Stimulated activated naive B cell treated with anti-CD40 and anti-IgM and Interleukin-4, amounts not matched to agents 10 μg/mL and 1 μg/mL and 100 μg/mL, for 72 hours (primary cell): ENCODE measurements around the gene NCOA1.
"Not testable (repeated sequence)": the region's sequence is repeated elsewhere in the genome, so short reads cannot be mapped to it uniquely, and the experiment has no call there.

Source experiments
- ATAC-seq, 2 donors: fragments of 150-1000 bp; cut with Tn5 transposase; replicated peaks; 2 replicates each; pipeline ENCODE4 v1.10.0; 2021; ENCODE audit warnings: moderate library complexity in 1 of 2
- DNase-seq: peaks from one replicate; pipeline ENCODE4 v3.0.0; 2021
- H3K27ac Mint-ChIP-seq: one replicate; pipeline ENCODE4 v1.8.0; 2022; ENCODE audit warnings: mild to moderate bottlenecking, mixed read lengths
- H3K27me3 Mint-ChIP-seq, 2 donors: one replicate each; pipeline ENCODE4 v1.8.0; 2022; ENCODE audit warnings: mixed read lengths in 2 of 2
- H3K36me3 Mint-ChIP-seq, 2 donors: one replicate each; pipeline ENCODE4 v1.8.0; 2022; ENCODE audit warnings: mixed read lengths in 2 of 2, mild to moderate bottlenecking in 1 of 2
- H3K4me1 Mint-ChIP-seq, 2 donors: one replicate each; pipeline ENCODE4 v1.8.0; 2022; ENCODE audit warnings: mixed read lengths in 2 of 2, mild to moderate bottlenecking in 1 of 2
- H3K4me3 Mint-ChIP-seq, 2 donors: one replicate each; pipeline ENCODE4 v1.8.0; 2022; ENCODE audit warnings: mild to moderate bottlenecking in 2 of 2, mixed read lengths in 2 of 2, moderate library complexity in 1 of 2
- H3K9me3 Mint-ChIP-seq, 2 donors: one replicate each; pipeline ENCODE4 v1.8.0; 2022; ENCODE audit warnings: mixed read lengths in 2 of 2, mild to moderate bottlenecking in 1 of 2

Gene NCOA1

GRCh38 chr2:24546669-24547068 lies 55.6 kb downstream of the NCOA1 start:
- ATAC-seq (no peak), DNase-seq (no peak)
- H3K27me3 Mint-ChIP-seq, result no peaks in the 10 kb centered on the region
- H3K4me1 Mint-ChIP-seq, result peaks cover 13 to 19% of the 10 kb centered on the region in 2 donors
- H3K4me3 Mint-ChIP-seq, result no peak overlapping the region
- H3K27ac Mint-ChIP-seq, result no peak overlapping the region
- H3K9me3 Mint-ChIP-seq, result peaks cover 23 to 36% of the 10 kb centered on the region in 2 donors
- peaks cover 31 to 53% of the 10 kb centered on the region in 2 donors for H3K36me3 Mint-ChIP-seq

- peaks cover 29 to 48% of the 10 kb centered on the region in 2 donors for H3K36me3 Mint-ChIP-seq
- peaks cover 13 to 19% of the 10 kb centered on the region in 2 donors for H3K4me1 Mint-ChIP-seq
- no peak overlapping the region for H3K27ac Mint-ChIP-seq
- ATAC-seq (no peak), DNase-seq (no peak)
- H3K27me3 Mint-ChIP-seq, result no peaks in the 10 kb centered on the region
- no peak overlapping the region for H3K4me3 Mint-ChIP-seq
- peaks cover 18 to 28% of the 10 kb centered on the region in 2 donors for H3K9me3 Mint-ChIP-seq
Observed at GRCh38 chr2:24548058-24548457, 57.0 kb downstream of the NCOA1 start.

DNA sequence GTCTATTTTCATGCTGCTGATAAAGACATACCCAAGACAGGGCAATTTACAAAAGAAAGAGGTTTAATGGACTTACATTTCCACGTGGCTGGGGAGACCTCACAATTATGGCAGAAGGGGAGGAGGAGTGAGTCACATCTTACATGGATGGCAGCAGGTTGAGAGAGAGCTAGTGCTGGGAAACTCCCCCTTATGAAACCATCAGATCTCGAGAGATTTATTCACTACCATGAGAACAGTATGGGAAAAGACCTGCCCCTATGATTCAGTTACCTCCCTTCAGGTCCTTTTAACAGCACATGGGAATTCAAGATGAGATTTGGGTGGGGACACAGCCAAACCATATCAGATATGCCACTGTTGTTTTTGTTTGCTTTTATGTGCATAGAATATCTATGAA lies 59.2 kb downstream of the NCOA1 start:
- H3K36me3 Mint-ChIP-seq, result peaks cover 31 to 42% of the 10 kb centered on the region in 2 donors
- not testable (repeated sequence) for H3K27me3 Mint-ChIP-seq, H3K4me1 Mint-ChIP-seq, H3K4me3 Mint-ChIP-seq, DNase-seq, ATAC-seq
- H3K27ac Mint-ChIP-seq, result peak overlapping the region; percentile 26
- peaks cover 13 to 17% of the 10 kb centered on the region in 2 donors for H3K9me3 Mint-ChIP-seq

- no peak for ATAC-seq
- H3K36me3 Mint-ChIP-seq, result peaks cover 34 to 49% of the 10 kb centered on the region in 2 donors
- H3K4me1 Mint-ChIP-seq, result peaks cover 6 to 8% of the 10 kb centered on the region in 2 donors
- no peak overlapping the region for H3K27ac Mint-ChIP-seq
- no peak for DNase-seq
- no peaks in the 10 kb centered on the region for H3K27me3 Mint-ChIP-seq
- H3K9me3 Mint-ChIP-seq, result peaks cover 16 to 20% of the 10 kb centered on the region in 2 donors
- no peak overlapping the region for H3K4me3 Mint-ChIP-seq
Observed at GRCh38 chr2:24551016-24551415, 60.0 kb downstream of the NCOA1 start.

DNA sequence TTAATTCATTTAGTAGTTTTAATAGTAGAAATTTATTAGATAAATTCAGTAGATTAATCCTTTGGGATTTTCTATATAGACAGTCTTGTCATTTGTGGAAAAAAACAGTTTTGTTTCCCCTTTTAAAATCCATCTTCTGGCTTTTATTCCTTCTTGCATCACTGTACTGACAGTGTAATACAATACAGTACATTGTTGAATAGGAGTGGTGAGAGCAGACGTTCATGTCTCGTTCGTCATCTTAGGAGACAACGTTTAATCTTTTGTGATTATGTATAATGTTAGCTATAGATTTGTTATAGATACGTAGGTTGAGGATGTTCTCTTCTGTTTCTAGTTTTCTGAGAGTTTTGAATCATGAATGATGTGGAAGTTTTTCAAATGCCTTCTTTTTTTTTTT lies 61.8 kb downstream of the NCOA1 start:
- no peak overlapping the region for H3K4me3 Mint-ChIP-seq
- H3K9me3 Mint-ChIP-seq, result peaks cover 20 to 30% of the 10 kb centered on the region in 2 donors
- H3K27me3 Mint-ChIP-seq, result no peaks in the 10 kb centered on the region
- H3K4me1 Mint-ChIP-seq, result peaks cover 8 to 13% of the 10 kb centered on the region in 2 donors
- ATAC-seq (no peak), DNase-seq (no peak)
- peaks cover 41 to 65% of the 10 kb centered on the region in 2 donors for H3K36me3 Mint-ChIP-seq
- no peak overlapping the region for H3K27ac Mint-ChIP-seq

DNA sequence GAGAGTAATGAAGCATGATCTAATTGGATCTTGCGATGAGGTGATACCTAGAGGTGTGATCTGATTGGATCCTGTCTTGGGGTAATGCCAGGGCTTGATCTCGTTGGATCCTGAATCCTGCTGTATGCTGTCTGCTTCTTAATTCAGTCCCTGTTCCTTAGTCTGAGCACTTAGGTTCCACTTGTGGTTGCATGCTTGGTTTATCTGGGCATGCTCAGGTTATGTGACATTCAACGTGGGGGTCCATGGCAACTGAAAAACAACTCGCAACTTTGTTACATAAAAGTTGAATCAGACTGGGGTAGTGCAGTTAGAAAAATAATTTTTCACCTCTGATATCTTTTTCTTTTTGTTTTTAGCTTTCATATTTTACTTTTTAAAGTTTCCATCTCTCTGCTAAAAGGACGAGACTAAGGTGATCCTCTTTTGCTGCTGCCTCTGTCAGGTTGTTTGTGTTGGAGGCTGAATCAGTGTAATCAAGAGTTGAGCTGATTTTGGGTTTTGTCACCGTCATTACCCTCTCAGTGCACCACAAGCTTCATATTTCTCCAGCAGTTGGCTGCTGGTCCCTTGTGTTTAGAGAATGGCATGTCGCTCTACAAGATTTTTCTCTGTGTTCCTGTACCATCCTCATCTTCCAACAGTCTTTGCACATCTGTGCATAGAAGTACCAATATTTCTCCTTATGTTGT lies 67.9 kb downstream of the NCOA1 start:
- peaks cover 37 to 61% of the 10 kb centered on the region in 2 donors for H3K36me3 Mint-ChIP-seq
- H3K4me1 Mint-ChIP-seq, result peaks cover 28 to 33% of the 10 kb centered on the region in 2 donors
- DNase-seq (no peak), ATAC-seq (no peak)
- no peaks in the 10 kb centered on the region for H3K27me3 Mint-ChIP-seq
- H3K27ac Mint-ChIP-seq, result no peak overlapping the region
- H3K4me3 Mint-ChIP-seq, result no peak overlapping the region
- peaks cover 16 to 21% of the 10 kb centered on the region in 2 donors for H3K9me3 Mint-ChIP-seq

DNA sequence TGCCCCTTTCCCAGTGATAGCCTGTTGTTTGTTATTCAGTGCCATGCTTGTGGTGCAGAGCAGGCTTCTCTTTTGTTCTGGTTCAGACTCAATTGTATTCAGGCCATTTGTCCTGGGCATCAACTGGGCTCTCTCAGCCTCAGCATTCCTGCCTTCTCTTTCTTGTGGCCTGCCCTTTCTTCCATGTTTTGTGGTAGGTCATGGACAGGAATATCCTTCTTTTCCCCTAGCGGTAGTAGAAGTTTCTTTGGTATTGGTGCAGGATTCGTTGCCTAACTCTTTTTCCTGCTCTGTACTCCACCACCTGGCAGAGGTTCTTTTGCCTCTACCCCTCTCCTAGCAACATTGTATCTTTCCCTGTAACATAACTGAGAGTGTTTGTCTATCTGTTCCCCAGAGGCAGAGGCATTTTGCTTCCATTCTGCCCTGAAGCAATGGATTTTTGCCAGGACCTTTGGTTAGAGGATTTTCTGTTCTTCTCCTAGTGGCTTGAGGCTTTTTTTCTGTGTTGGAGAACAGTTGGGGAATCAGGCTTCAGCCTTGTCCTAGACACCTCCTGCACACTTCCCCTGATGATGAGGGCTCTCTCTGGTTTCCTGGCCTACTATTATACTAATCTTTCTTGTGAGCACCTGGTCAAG lies 68.5 kb downstream of the NCOA1 start:
- H3K4me1 Mint-ChIP-seq, result peaks cover 28 to 33% of the 10 kb centered on the region in 2 donors
- no peak for ATAC-seq
- DNase-seq, result no peak
- H3K36me3 Mint-ChIP-seq, result peaks cover 36 to 60% of the 10 kb centered on the region in 2 donors
- H3K9me3 Mint-ChIP-seq, result peaks cover 13 to 21% of the 10 kb centered on the region in 2 donors
- no peak overlapping the region for H3K4me3 Mint-ChIP-seq
- H3K27me3 Mint-ChIP-seq, result no peaks in the 10 kb centered on the region
- H3K27ac Mint-ChIP-seq, result no peak overlapping the region

DNA sequence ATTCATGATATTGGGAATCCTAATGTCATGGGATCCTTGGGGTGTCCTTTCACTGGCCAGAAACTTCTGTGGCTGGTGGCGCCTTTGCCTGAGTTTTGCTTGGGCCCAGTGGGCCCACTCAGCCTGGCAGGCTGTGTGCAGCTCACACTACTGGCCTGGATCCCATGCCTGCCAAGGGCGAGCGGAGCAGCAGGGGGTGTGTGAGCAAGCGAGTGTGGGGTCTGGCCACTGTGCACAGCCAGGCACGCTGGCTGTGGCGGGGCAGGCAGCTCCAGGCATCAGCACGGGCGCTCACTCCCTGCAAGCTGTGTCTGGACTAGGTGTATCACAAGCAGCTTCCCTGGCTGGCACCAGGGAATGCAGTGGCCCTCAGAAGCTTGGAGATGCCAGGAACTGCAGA lies 74.5 kb downstream of the NCOA1 start:
- H3K27ac Mint-ChIP-seq, result no peak overlapping the region
- H3K4me1 Mint-ChIP-seq, result peaks cover 6 to 7% of the 10 kb centered on the region in 2 donors

GRCh38 chr2:24566209-24566608 lies 75.2 kb downstream of the NCOA1 start:
- Mint-ChIP-seq H3K36me3 (peaks cover 29 to 33% of the 10 kb centered on the region in 2 donors), H3K27me3 (no peaks in the 10 kb centered on the region), H3K4me3 (no peak overlapping the region), H3K27ac (no peak overlapping the region), H3K9me3 (peaks cover 0 to 8% of the 10 kb centered on the region in 2 donors), H3K4me1 (peaks cover 6 to 7% of the 10 kb centered on the region in 2 donors)
- DNase-seq (no peak), ATAC-seq (no peak)

More for the DNA sequence above, 74.5 kb downstream of the NCOA1 start:
- Mint-ChIP-seq H3K27me3 (no peaks in the 10 kb centered on the region), H3K4me3 (no peak overlapping the region), H3K36me3 (peaks cover 29 to 33% of the 10 kb centered on the region in 2 donors), H3K9me3 (peaks cover 0 to 8% of the 10 kb centered on the region in 2 donors)
- DNase-seq (no peak), ATAC-seq (no peak)

GRCh38 chr2:24566630-24567029 lies 75.6 kb downstream of the NCOA1 start:
- DNase-seq (no peak), ATAC-seq (no peak)
- Mint-ChIP-seq H3K27me3 (no peaks in the 10 kb centered on the region), H3K36me3 (peaks cover 29 to 33% of the 10 kb centered on the region in 2 donors), H3K4me3 (no peak overlapping the region), H3K9me3 (peaks cover 0 to 8% of the 10 kb centered on the region in 2 donors), H3K27ac (no peak overlapping the region), H3K4me1 (peaks cover 6 to 7% of the 10 kb centered on the region in 2 donors)

DNA sequence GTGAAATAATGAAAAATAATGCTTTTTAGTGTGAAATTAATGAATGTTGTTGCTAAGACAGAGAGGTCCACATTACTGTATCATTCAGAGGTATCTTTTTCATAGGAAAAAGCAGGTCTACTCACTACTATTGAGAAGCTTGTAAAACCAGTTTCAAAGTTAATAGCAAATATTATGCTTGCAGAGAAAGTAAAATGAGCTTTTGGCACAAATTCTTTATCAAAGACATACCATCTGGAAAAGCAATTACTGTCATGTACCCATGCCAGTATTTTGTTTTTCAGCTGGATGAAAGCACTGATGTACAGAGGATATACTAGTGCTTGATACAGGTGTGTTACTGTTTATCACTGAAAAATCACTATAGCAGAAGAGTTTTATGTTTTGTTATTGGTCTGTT lies 77.5 kb downstream of the NCOA1 start:
- H3K36me3 Mint-ChIP-seq, result peaks cover 30 to 36% of the 10 kb centered on the region in 2 donors
- no peak for ATAC-seq
- H3K9me3 Mint-ChIP-seq, result peaks cover 0 to 8% of the 10 kb centered on the region in 2 donors
- no peak overlapping the region for H3K4me3 Mint-ChIP-seq
- peaks cover 9 to 14% of the 10 kb centered on the region in 2 donors for H3K4me1 Mint-ChIP-seq
- DNase-seq, result no peak
- no peaks in the 10 kb centered on the region for H3K27me3 Mint-ChIP-seq
- H3K27ac Mint-ChIP-seq, result no peak overlapping the region

GRCh38 chr2:24569565-24569964 lies 78.5 kb downstream of the NCOA1 start:
- not testable (repeated sequence) for H3K27me3 Mint-ChIP-seq, H3K4me3 Mint-ChIP-seq, H3K9me3 Mint-ChIP-seq, ATAC-seq, DNase-seq, H3K27ac Mint-ChIP-seq
- H3K36me3 Mint-ChIP-seq, result peaks cover 27 to 32% of the 10 kb centered on the region in 2 donors
- peaks cover 9 to 16% of the 10 kb centered on the region in 2 donors for H3K4me1 Mint-ChIP-seq

- Mint-ChIP-seq H3K4me1 (peaks cover 14 to 22% of the 10 kb centered on the region in 2 donors), H3K4me3 (no peak overlapping the region), H3K27me3 (no peaks in the 10 kb centered on the region), H3K9me3 (peaks cover 0 to 8% of the 10 kb centered on the region in 2 donors), H3K36me3 (peaks cover 30 to 34% of the 10 kb centered on the region in 2 donors), H3K27ac (no peak overlapping the region)
- no peak for DNase-seq
- no peak for ATAC-seq
Observed at GRCh38 chr2:24570225-24570624, 79.2 kb downstream of the NCOA1 start.

DNA sequence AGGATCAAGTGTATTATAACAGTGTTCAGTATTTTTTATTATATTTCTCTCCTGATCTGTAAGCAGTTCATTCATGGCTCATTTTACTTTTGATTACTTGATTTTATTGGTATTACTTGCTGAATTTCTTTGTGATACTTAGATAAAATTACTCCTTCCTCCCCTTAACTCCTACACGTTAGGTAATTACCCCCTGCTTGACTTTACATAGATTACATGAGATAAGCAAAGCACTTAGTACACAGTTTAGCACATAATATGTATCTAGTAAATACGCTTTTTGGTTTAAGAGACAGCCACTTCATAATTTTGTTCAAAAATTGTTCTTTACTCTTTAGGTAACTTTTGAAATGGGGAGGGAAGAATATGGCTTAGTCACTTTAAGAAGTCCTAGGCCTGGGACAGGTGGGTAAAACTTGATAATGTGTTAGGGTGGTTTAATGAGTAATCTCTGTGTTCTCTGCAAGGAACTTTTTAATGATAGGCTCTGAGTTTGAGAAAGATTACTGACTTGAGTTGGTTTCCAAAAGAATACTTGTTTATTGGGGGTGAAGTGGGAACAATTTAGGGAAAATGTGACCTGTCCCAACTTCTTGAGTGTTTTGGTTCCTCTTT lies 80.9 kb downstream of the NCOA1 start:
- H3K4me3 Mint-ChIP-seq, result no peak overlapping the region
- H3K27me3 Mint-ChIP-seq, result no peaks in the 10 kb centered on the region
- no peak for ATAC-seq
- no peaks in the 10 kb centered on the region for H3K9me3 Mint-ChIP-seq
- H3K27ac Mint-ChIP-seq, result no peak overlapping the region
- peaks cover 24 to 39% of the 10 kb centered on the region in 2 donors for H3K4me1 Mint-ChIP-seq
- H3K36me3 Mint-ChIP-seq, result peaks cover 18 to 20% of the 10 kb centered on the region in 2 donors
- no peak for DNase-seq
